D721Med (cell line): Measurements from ENCODE around the gene CUEDC2.

Experiments
- DNase-seq: peaks from one replicate; pipeline ENCODE4 v3.0.0; 2011; ENCODE audit warnings: low spot score; ENCODE audit not compliant: insufficient read length
- FAIRE-seq: peaks from 2 replicates; lab custom pipeline; 2011; peaks lifted over from hg19 to GRCh38; lab: Jason Lieb, UNC
- CTCF ChIP-seq: IDR thresholded peaks from 2 replicates; pipeline ENCODE4 v1.5.1; 2012; ENCODE audit warnings: mild to moderate bottlenecking, control low read depth; ENCODE audit not compliant: insufficient read depth; ENCODE audit errors: missing control alignments

CUEDC2 gene

DNA sequence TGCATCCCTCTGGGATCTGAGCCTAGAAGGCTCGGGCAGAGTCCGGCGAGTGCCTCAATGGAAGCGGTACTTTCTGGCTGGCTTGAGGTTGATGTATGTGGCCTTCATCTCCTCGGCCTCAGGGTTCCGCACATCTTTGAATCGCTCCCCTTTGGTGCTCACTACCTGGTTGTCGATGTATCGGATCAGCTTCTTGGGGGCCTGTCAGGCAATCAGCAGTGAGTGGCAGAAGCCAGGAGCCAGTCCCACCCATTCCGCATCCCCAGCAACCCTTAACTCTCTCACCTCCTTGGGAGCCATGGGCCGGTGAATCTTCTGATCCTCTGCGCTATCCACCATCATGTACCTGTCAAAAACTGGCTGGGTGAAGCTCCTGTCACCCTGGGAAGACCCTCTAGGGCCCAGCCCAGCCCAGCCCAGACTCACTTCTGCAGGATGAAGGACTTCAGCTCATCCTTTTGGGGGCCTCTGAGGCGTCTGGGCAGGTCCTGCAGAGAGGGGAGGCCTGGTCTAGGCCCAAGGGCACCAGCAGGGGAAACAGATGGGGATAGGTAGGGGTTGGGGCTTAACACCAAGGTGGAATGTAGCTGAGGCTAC lies 8.9 kb downstream of the CUEDC2 start:
- DNase-seq (no peak), FAIRE-seq (no peak)
- TF ChIP-seq CTCF: no peak

- peak; percentile 80 for TF ChIP-seq CTCF
- FAIRE-seq: no peak
- no peak for DNase-seq
These were observed 9.7 kb downstream of the CUEDC2 start for GRCh38 chr10:102422545-102423129.

DNA sequence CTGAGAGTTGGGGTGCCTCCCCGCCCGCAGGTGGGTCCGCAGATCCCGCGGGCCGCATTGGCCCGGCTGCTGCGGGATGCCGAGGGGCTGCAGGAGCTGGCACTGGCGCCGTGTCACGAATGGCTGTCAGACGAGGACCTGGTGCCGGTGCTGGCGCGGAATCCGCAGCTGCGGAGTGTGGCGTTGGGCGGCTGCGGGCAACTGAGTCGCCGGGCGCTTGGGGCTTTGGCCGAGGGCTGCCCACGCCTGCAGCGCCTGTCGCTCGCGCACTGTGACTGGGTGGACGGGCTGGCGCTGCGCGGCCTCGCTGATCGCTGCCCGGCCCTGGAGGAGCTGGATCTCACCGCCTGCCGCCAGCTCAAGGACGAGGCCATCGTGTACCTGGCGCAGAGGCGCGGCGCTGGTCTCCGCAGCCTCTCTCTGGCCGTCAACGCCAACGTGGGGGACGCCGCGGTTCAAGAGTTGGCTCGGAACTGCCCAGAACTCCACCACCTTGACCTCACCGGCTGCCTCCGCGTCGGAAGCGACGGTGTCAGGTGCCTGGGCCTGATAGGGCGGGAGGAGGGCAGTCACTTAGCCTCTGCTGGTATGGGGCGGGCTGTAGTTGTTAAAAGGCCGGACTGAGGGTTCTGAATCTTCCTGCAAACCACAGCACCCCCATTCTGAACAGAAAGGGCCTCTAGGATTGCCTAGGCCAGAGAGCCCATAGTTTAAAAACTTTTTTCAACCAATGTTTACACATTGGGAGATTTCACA lies 10.4 kb downstream of the CUEDC2 start:
- DNase-seq (no peak), FAIRE-seq (no peak)
- no peak for TF ChIP-seq CTCF

GRCh38 chr10:102421507-102421756 lies 10.9 kb downstream of the CUEDC2 start:
- DNase-seq (no peak), FAIRE-seq (no peak)
- no peak for TF ChIP-seq CTCF

- no peak for TF ChIP-seq CTCF
- FAIRE-seq: no peak
- DNase-seq: peak; percentile 71
These were observed 11.5 kb downstream of the CUEDC2 start, which contains the start of gene FBXL15 for GRCh38 chr10:102420714-102421506. TSS of gene FBXL15 (plus strand) at chr10:102420836. CDS start at chr10:102421130, 294 bp downstream.

GRCh38 chr10:102420181-102420713 lies 12.1 kb downstream of the CUEDC2 start:
- FAIRE-seq: no peak

More at GRCh38 chr10:102420181-102420713, 12.1 kb downstream of the CUEDC2 start:
- DNase-seq: no peak
- no peak for TF ChIP-seq CTCF
